H1 (cell line): Measurements from ENCODE around the gene COL1A1. TPM values are rescaled to one million over a fixed set of nuclear protein-coding genes. Genes with fewer than 3 reads are reported as not detected.

Experiments
- CTCF ChIA-PET: fragments of 300-600 bp; sonication (Branson Sonifier 250); formaldehyde crosslinking; loops from one replicate; lab custom pipeline; 2021; ENCODE audit not compliant: partially characterized antibody; lab: Charles Lee
- POLR2A ChIA-PET: fragments of 300-600 bp; sonication (Branson Sonifier 250); formaldehyde crosslinking; loops from one replicate; lab custom pipeline; 2021; ENCODE audit warnings: inconsistent platforms; ENCODE audit not compliant: partially characterized antibody; lab: Charles Lee
- DNase-seq, 2 experiments: peaks; one replicate each; pipeline versions ENCODE4 v3.0.0 to v3.0.0-alpha.2; 2010 to 2022; ENCODE audit warnings: low spot score in 2 of 2, low read depth in 1 of 2, mixed read lengths in 1 of 2
- FAIRE-seq: peaks from 2 replicates; lab custom pipeline; 2011; peaks lifted over from hg19 to GRCh38; lab: Jason Lieb, UNC
- H2AFZ ChIP-seq: 2 replicates; pipeline ENCODE4 v1.8.1; 2012; ENCODE audit warnings: low read length, inconsistent platforms
- H2AK5ac ChIP-seq: 2 replicates; pipeline ENCODE4 v1.6.1; 2013; ENCODE audit warnings: low read depth, low read length
- H2BK120ac ChIP-seq: replicated peaks from 2 replicates; pipeline ENCODE3; 2013; ENCODE audit warnings: low read depth, low read length, inconsistent platforms
- H2BK12ac ChIP-seq: 2 replicates; pipeline ENCODE4 v1.6.1; 2013; ENCODE audit warnings: low read depth, low read length
- H2BK15ac ChIP-seq: 2 replicates; pipeline ENCODE4 v1.6.1; 2013; ENCODE audit warnings: low read length
- H2BK20ac ChIP-seq: 2 replicates; pipeline ENCODE4 v1.6.1; 2013; ENCODE audit warnings: low read length
- H2BK5ac ChIP-seq: 2 replicates; pipeline ENCODE4 v1.6.1; 2013; ENCODE audit warnings: low read depth, low read length
- H3K14ac ChIP-seq: 2 replicates; pipeline ENCODE4 v1.6.1; 2013; ENCODE audit warnings: inconsistent platforms; ENCODE audit not compliant: insufficient read length
- H3K18ac ChIP-seq: 2 replicates; pipeline ENCODE4 v1.6.1; 2013; ENCODE audit warnings: low read length; ENCODE audit errors: extremely low read depth
- H3K23ac ChIP-seq: 2 replicates; pipeline ENCODE4 v1.6.1; 2013; ENCODE audit warnings: inconsistent platforms; ENCODE audit not compliant: insufficient read length
- H3K23me2 ChIP-seq: 2 replicates; pipeline ENCODE4 v1.6.1; 2013; ENCODE audit warnings: low read depth, low read length
- H3K27ac ChIP-seq: 2 replicates; pipeline ENCODE4 v1.6.1; 2011; ENCODE audit warnings: low read depth, low read length, inconsistent platforms
- H3K27me3 ChIP-seq, 4 experiments: replicated peaks in 1 of 4; 1 replicate in 1 of 4; 2 replicates in 3 of 4; pipeline versions ENCODE4 v1.6.1 to v1.8.1; 2011 to 2013; ENCODE audit warnings: low read length in 3 of 4, mild to moderate bottlenecking in 3 of 4, inconsistent platforms in 2 of 4, mixed read lengths in 2 of 4, moderate library complexity in 1 of 4; ENCODE audit not compliant: control insufficient read depth in 3 of 4, insufficient read depth in 3 of 4; ENCODE audit errors: extremely low read depth in 1 of 4
- H3K36me3 ChIP-seq, 4 experiments: 2 replicates each; pipeline versions ENCODE4 v1.6.1 to v1.8.1; 2011 to 2013; ENCODE audit warnings: mild to moderate bottlenecking in 4 of 4, low read length in 3 of 4, moderate library complexity in 2 of 4, control low read depth in 1 of 4, inconsistent platforms in 1 of 4; ENCODE audit not compliant: insufficient read depth in 4 of 4, control insufficient read depth in 2 of 4
- H3K4ac ChIP-seq: replicated peaks from 2 replicates; pipeline ENCODE3; 2013; ENCODE audit warnings: low read length, low read depth, mixed read lengths, inconsistent platforms; ENCODE audit not compliant: insufficient read length
- H3K4me1 ChIP-seq, 4 experiments: replicated peaks in 1 of 4; 1 replicate in 1 of 4; 2 replicates in 3 of 4; pipeline versions ENCODE4 v1.6.1 to v1.8.1; 2011 to 2013; ENCODE audit warnings: low read length in 3 of 4, inconsistent platforms in 2 of 4, mixed read lengths in 1 of 4; ENCODE audit not compliant: insufficient read depth in 4 of 4, control insufficient read depth in 3 of 4
- H3K4me2 ChIP-seq, 2 experiments: 2 replicates each; pipeline versions ENCODE4 v1.6.1 to v1.8.1; 2011 to 2013; ENCODE audit warnings: low read depth in 2 of 2, low read length in 2 of 2, control low read depth in 1 of 2, inconsistent platforms in 1 of 2, mild to moderate bottlenecking in 1 of 2; ENCODE audit not compliant: insufficient read depth in 1 of 2
- H3K4me3 ChIP-seq, 4 experiments: fragments of 200-600, 300-600 bp in 1 of 4; sonication (generic), shearing (Covaris generic), sonication (Bioruptor Twin) in 1 of 4; 2 replicates each; pipeline versions ENCODE4 v1.5.1 to v1.8.1; 2011 to 2016; ENCODE audit warnings: low read length in 4 of 4, low read depth in 3 of 4, control low read depth in 2 of 4, inconsistent platforms in 2 of 4, mild to moderate bottlenecking in 2 of 4, mixed read lengths in 1 of 4, moderate library complexity in 1 of 4; ENCODE audit not compliant: insufficient read depth in 2 of 4; ENCODE audit errors: extremely low read depth in 1 of 4
- H3K56ac ChIP-seq: replicated peaks from 2 replicates; pipeline ENCODE3; 2013; ENCODE audit warnings: low read depth, mild to moderate bottlenecking, mixed read lengths, low read length, inconsistent platforms; ENCODE audit not compliant: insufficient read length
- H3K79me1 ChIP-seq: 2 replicates; pipeline ENCODE4 v1.6.1; 2013; ENCODE audit warnings: low read depth, low read length, control low read depth
- H3K79me2 ChIP-seq, 2 experiments: 2 replicates each; pipeline versions ENCODE4 v1.6.1 to v1.8.1; 2012 to 2013; ENCODE audit warnings: low read length in 2 of 2, mild to moderate bottlenecking in 2 of 2, inconsistent platforms in 1 of 2; ENCODE audit not compliant: insufficient read depth in 2 of 2, control insufficient read depth in 1 of 2
- H3K9ac ChIP-seq, 4 experiments: replicated peaks in 1 of 4; 1 replicate in 1 of 4; 2 replicates in 3 of 4; pipeline versions ENCODE4 v1.6.1 to v1.8.1; 2011 to 2013; ENCODE audit warnings: low read depth in 3 of 4, low read length in 3 of 4, control low read depth in 2 of 4, mild to moderate bottlenecking in 2 of 4, moderate library complexity in 2 of 4, inconsistent platforms in 1 of 4; ENCODE audit errors: extremely low read depth in 1 of 4
- H3K9me3 ChIP-seq, 2 experiments: 2 replicates each; pipeline versions ENCODE4 v1.6.1 to v1.8.1; 2012 to 2013; ENCODE audit warnings: mild to moderate bottlenecking in 2 of 2, moderate library complexity in 2 of 2, control low read depth in 1 of 2, inconsistent platforms in 1 of 2, low read depth in 1 of 2, low read length in 1 of 2, mixed read lengths in 1 of 2; ENCODE audit not compliant: insufficient read depth in 2 of 2
- H4K20me1 ChIP-seq, 2 experiments: replicated peaks in 1 of 2; 2 replicates each; pipeline versions ENCODE3 to v1.8.1; 2011 to 2013; ENCODE audit warnings: inconsistent platforms in 2 of 2, low read length in 2 of 2, mild to moderate bottlenecking in 1 of 2; ENCODE audit not compliant: insufficient read depth in 2 of 2, control insufficient read depth in 1 of 2
- H4K5ac ChIP-seq: 2 replicates; pipeline ENCODE4 v1.6.1; 2013; ENCODE audit warnings: low read length, low read depth, mixed read lengths, inconsistent platforms; ENCODE audit not compliant: insufficient read length
- H4K8ac ChIP-seq: 2 replicates; pipeline ENCODE4 v1.8.0; 2013; ENCODE audit warnings: mild to moderate bottlenecking, moderate library complexity, low read length, inconsistent platforms; ENCODE audit not compliant: insufficient read depth; ENCODE audit errors: extremely low read depth
- H4K91ac ChIP-seq: replicated peaks from 2 replicates; pipeline ENCODE3; 2013; ENCODE audit warnings: low read length, mixed read lengths, inconsistent platforms; ENCODE audit not compliant: insufficient read length
- KDM1A ChIP-seq: fragments of 200-600, 300-600 bp; sonication (generic); IDR thresholded peaks from 2 replicates; pipeline ENCODE4 v1.7.1; 2016; ENCODE audit warnings: mild to moderate bottlenecking, low read length, borderline replicate concordance
- POLR2AphosphoS5 ChIP-seq: IDR thresholded peaks from 2 replicates; pipeline ENCODE4 v1.6.1; 2011; ENCODE audit warnings: low read depth, low read length
- TBP ChIP-seq: IDR thresholded peaks from 2 replicates; pipeline ENCODE4 v1.6.1; 2011; ENCODE audit warnings: low read depth, low read length, improper control_type of control experiment
- YY1 ChIP-seq: IDR thresholded peaks from 2 replicates; pipeline ENCODE4 v1.6.1; 2011; ENCODE audit warnings: low read depth, mild to moderate bottlenecking, low read length
- WGBS, 2 experiments: shearing (Covaris generic) in 1 of 2; methylation state at CpG; one replicate each; pipeline versions ENCODE4 v1.1.6 to v1.1.7; 2013 to 2015; ENCODE audit warnings: low lambda C conversion rate in 2 of 2, mixed read lengths in 2 of 2, inconsistent platforms in 1 of 2, low coverage in 1 of 2, missing lambda C conversion rate in 1 of 2; ENCODE audit not compliant: insufficient replicate concordance in 2 of 2, insufficient coverage in 1 of 2, insufficient read length in 1 of 2; ENCODE audit errors: extremely low coverage in 1 of 2, missing lambda C conversion rate in 1 of 2; 5-methylcytosine and 5-hydroxymethylcytosine counted together
- polyA plus RNA-seq, 7 experiments: library from polyadenylated mRNA; depleted of rRNA in 3 of 7; stranded (reverse) in 5 of 7; unstranded in 2 of 7; fragments of >200 nt in 5 of 7; fragments of 200-250 nt in 2 of 7; gene quantifications; 1 replicate in 5 of 7; 2 replicates in 1 of 7; 4 replicates in 1 of 7; pipeline versions ENCODE4 v1.2.1 to v1.2.3, GENCODE V29; 2011 to 2013; ENCODE audit warnings: missing spikeins in 2 of 7, mixed read lengths in 2 of 7
- total RNA-seq: library from RNA; stranded (reverse); fragmentation: NEBNext Ultra II Directional; extraction: Animal tissue kit (Norgen Biotek cat#: 25700); gene quantifications from 2 replicates; pipeline ENCODE4 v1.2.1, GENCODE V29; 2021

The COL1A1 gene
- total and polyA plus RNA-seq, 2 of the 8 experiments (the other 6 are each of a cell fraction or from before 2014, with no cell fraction given), result 14.1 to 80.4 TPM

DNA sequence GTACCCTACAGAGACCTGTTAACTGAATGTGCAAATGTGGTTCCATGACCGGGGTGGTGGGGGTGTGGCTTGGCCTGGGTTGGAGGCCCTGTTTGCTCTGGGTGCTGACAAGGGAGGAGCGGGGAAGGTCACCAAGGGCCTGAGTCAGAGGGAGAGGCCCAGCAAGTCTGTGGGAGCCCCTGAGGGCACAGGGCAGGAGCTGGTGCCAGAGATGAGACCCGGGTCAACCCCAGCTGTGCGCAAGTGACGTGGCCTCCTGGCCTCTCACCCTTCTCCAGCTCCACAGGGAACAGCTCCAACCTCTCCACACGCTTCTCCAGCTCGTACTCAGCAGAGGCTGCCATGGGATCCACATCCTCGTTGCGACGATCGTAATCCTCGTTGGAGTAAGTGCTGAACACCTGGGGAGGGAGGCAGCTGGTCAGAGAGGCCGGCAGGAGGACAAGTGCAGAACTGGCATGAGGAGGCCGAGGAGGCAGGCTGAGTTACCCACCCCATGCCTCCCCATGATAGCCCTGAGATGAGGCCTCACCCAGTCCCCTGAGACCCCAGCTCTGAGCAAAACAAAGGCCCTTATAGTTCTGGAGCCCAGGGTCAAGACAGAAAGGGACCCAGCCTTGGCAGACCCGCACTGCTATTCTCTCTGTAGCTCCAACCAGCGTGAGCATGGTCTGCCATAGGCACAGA, 56.4 kb downstream of the COL1A1 start:
- Histone ChIP-seq H3K79me2 (no peaks in the 10 kb centered on the region; a peak in 1 of 4 replicates), H3K36me3 (peaks cover 0 to 6% (median 2%) of the 10 kb centered on the region in 4 experiments; a peak in 2 of 8 replicates)

More for the DNA sequence above, 56.4 kb downstream of the COL1A1 start:
- Histone ChIP-seq H3K27me3 (peaks cover 2 to 10% (median 10%) of the 10 kb centered on the region in 4 experiments; a peak in 6 of 7 replicates), H4K20me1 (peaks cover 12 to 16% of the 10 kb centered on the region in 2 experiments), H4K8ac (no peak overlapping the region), H3K4me3 (no peak overlapping the region), H3K4me2 (no peak overlapping the region), H2BK20ac (no peak overlapping the region), H3K23ac (no peak overlapping the region), H3K56ac (no peak overlapping the region), H3K18ac (no peak overlapping the region), H2AFZ (no peak overlapping the region), H3K4ac (no peak overlapping the region), H2BK5ac (no peak overlapping the region), H3K14ac (no peak overlapping the region), H3K9ac (no peak overlapping the region), H3K23me2 (peaks cover 13% of the 10 kb centered on the region), H2BK15ac (no peak overlapping the region), H3K79me1 (peaks cover 8% of the 10 kb centered on the region), H3K4me1 (peaks cover 0 to 32% (median 12%) of the 10 kb centered on the region in 4 experiments; a peak in 6 of 7 replicates), H4K91ac (no peak overlapping the region), H3K27ac (no peak overlapping the region), H4K5ac (no peak overlapping the region), H2BK12ac (no peak overlapping the region), H3K9me3 (no peaks in the 10 kb centered on the region), H2AK5ac (no peak overlapping the region), H2BK120ac (no peak overlapping the region)
- POLR2A ChIA-PET, result interaction anchor here (0.6 to 1.5 kb wide), 3 partner anchors 8 to 1838 kb away, joined by 3 to 4 read pairs (median 4); no protein-coding TSS in a partner anchor
- WGBS, 2 experiments, result 91% methylated on average over 13 of the region's 16 CpGs; no CpG with 5 or more reads in 1 of the 2 experiments
- FAIRE-seq, result no peak
- CTCF ChIA-PET, result interaction anchor here (0.8 to 21.6 kb wide), 12 partner anchors 4 to 151 kb away, joined by 3 to 299 read pairs (median 13); partner anchors contain the start of genes PDK2, PPP1R9B, SAMD14 and SGCA
- DNase-seq, result no peak
- no peak for TF ChIP-seq YY1
- TF ChIP-seq KDM1A, result no peak
- no peak for TF ChIP-seq POLR2AphosphoS5
- TF ChIP-seq TBP, result no peak
